Stimulated activated memory B cell treated with anti-CD40 and anti-IgM and Interleukin-4, amounts not matched to agents 10 μg/mL and 1 μg/mL and 100 μg/mL, for 72 hours (primary cell): ENCODE measurements around the gene MUC6.
A peak's percentile ranks its signal among the peaks of the same experiment; 100 is the strongest.

Source experiments
- ATAC-seq: fragments of 150-1000 bp; cut with Tn5 transposase; 2 replicates; pipeline ENCODE4 v1.10.0; 2021
- H3K27ac Mint-ChIP-seq: one replicate; pipeline ENCODE4 v1.8.0; 2022; ENCODE audit warnings: mild to moderate bottlenecking, mixed read lengths
- H3K27me3 Mint-ChIP-seq: one replicate; pipeline ENCODE4 v1.8.0; 2022; ENCODE audit warnings: mixed read lengths
- H3K36me3 Mint-ChIP-seq: one replicate; pipeline ENCODE4 v1.8.0; 2022; ENCODE audit warnings: mixed read lengths
- H3K4me1 Mint-ChIP-seq: one replicate; pipeline ENCODE4 v1.8.0; 2022; ENCODE audit warnings: mixed read lengths
- H3K4me3 Mint-ChIP-seq: one replicate; pipeline ENCODE4 v1.8.0; 2022; ENCODE audit warnings: mild to moderate bottlenecking, moderate library complexity, mixed read lengths
- H3K9me3 Mint-ChIP-seq: one replicate; pipeline ENCODE4 v1.8.0; 2022; ENCODE audit warnings: mixed read lengths

The MUC6 gene

DNA sequence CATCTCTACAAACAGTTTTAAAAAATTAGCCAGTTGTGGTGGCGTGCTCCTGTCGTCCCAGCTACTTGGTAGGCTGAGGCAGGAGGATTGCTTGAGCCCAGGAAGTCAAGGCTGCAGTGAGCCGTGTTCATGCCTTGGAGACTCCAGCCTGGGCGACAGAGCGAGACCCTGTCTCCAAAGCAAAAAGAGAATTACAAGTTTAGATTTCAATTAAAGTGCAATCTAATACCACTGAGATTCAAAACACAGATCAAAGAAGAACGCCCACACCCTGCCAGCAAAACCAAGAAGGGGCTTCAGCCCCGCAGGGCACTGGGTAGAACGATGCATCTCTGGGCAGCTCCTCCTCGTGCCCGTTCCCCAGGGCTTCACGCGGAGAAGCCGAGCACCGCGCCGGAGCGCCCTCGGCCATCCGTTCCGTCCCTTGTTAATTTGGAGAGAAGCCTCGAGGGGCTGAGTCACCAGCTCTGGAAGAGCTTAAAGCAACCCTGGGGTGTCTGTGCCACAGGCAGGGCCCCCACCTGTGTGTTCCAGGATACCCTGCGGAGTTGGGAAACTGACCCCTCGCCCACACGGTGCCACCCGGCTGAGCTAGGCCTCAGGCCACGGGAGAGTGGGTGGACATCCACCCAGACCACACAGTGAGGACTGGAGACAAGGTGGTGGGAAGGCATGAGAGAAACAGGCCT lies 63.9 kb downstream of the MUC6 start:
- H3K27ac Mint-ChIP-seq = no peak overlapping the region
- peaks cover 55% of the 10 kb centered on the region for H3K36me3 Mint-ChIP-seq
- H3K4me3 Mint-ChIP-seq = no peak overlapping the region
- ATAC-seq = no peak
- H3K27me3 Mint-ChIP-seq = no peaks in the 10 kb centered on the region
- no peaks in the 10 kb centered on the region for H3K9me3 Mint-ChIP-seq
- peaks cover 8% of the 10 kb centered on the region for H3K4me1 Mint-ChIP-seq

DNA sequence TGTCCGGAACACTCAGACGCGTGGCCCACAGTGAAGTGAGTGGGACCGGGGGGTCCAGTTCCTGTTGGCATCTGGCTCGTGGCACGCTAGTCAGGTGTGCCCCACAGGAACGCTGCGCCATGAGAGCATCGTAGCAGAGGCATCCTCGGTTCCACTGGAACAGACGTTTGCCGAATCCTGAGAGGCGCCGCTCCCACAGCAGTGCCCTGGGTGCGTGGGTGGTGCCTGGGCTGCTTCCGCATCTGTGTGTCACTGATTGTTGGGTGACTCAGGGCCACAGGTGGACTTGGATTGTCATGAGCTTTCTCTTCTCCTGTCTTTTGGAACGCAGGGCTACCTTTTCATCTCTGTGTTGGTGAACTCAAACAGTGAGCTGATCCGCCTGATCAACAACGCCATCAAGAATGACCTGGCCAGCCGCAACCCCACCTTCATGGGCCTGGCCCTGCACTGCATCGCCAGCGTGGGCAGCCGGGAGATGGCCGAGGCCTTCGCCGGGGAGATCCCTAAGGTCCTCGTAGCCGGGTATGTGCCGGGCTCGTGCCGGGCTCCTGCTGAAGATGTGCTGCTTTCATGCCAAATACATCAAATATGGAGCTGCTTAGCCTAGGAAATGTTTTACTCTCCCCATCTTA lies 64.7 kb downstream of the MUC6 start:
- H3K27ac Mint-ChIP-seq = no peak overlapping the region
- H3K9me3 Mint-ChIP-seq = no peaks in the 10 kb centered on the region
- peaks cover 8% of the 10 kb centered on the region for H3K4me1 Mint-ChIP-seq
- no peak overlapping the region for H3K4me3 Mint-ChIP-seq
- no peak for ATAC-seq
- no peaks in the 10 kb centered on the region for H3K27me3 Mint-ChIP-seq
- H3K36me3 Mint-ChIP-seq = peaks cover 55% of the 10 kb centered on the region

DNA sequence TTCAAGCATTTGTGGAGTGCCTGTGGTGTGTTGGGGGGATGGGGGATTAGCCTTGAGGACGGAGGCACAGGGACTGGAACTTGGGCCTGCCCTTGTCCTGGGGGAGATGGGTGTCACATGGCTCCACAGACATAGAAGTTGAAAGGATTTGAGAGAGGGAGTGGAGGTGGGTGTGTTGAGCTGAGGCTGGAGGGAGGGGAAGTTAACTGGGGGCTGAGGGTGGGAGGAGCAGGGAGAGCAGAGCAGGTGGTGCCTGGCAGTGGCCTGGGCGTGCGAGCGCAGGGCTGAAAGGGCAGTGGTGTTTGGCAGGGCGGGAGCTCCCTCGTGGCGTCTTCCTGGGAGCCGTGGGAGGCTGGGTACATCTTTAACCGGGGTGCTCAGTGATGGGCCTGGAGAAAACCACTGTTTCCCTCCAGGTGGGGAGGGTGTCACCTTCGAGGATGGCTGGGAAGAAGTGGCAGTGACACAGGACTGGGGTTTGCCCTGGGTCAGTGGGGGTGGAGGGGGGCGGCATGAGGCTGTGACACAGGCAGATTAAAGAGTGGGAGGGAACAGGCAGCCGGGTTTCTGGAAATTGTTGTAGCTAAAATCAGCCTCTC lies 65.3 kb downstream of the MUC6 start:
- peaks cover 55% of the 10 kb centered on the region for H3K36me3 Mint-ChIP-seq
- no peaks in the 10 kb centered on the region for H3K9me3 Mint-ChIP-seq
- ATAC-seq = no peak
- peak overlapping the region; percentile 11 for H3K27ac Mint-ChIP-seq
- no peaks in the 10 kb centered on the region for H3K27me3 Mint-ChIP-seq
- no peak overlapping the region for H3K4me3 Mint-ChIP-seq
- H3K4me1 Mint-ChIP-seq = peaks cover 8% of the 10 kb centered on the region

DNA sequence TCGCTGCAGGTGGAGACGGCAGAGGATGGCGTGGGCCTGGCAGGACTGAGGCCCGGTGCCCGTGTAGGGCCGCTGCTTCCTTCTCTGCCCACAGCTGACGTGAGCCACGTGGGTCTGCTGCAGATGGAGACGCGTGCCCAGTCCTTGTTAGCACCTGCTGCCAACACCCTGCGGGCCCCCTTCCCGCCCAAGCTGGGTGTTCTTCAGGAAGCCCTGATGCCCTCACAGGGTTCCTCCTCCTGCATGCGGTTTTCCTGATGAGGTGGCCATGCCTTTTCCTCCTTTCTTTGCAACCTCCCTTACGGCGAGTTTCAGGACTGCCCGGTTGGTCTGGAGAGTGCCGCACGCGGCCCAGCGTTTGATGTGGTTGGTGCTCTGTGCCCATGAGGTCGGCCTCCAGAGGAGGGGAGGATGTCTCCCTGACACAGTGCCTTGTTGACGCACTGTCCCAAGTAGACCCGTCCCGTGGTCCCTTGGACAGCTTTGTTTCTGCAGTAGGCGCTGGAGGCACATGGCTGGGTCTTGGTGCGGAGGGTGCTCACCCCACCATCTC lies 66.1 kb downstream of the MUC6 start:
- ATAC-seq = no peak
- Mint-ChIP-seq H3K27ac (peak overlapping the region; percentile 11), H3K4me3 (no peak overlapping the region), H3K27me3 (no peaks in the 10 kb centered on the region), H3K9me3 (no peaks in the 10 kb centered on the region), H3K4me1 (peaks cover 13% of the 10 kb centered on the region), H3K36me3 (peaks cover 51% of the 10 kb centered on the region)

DNA sequence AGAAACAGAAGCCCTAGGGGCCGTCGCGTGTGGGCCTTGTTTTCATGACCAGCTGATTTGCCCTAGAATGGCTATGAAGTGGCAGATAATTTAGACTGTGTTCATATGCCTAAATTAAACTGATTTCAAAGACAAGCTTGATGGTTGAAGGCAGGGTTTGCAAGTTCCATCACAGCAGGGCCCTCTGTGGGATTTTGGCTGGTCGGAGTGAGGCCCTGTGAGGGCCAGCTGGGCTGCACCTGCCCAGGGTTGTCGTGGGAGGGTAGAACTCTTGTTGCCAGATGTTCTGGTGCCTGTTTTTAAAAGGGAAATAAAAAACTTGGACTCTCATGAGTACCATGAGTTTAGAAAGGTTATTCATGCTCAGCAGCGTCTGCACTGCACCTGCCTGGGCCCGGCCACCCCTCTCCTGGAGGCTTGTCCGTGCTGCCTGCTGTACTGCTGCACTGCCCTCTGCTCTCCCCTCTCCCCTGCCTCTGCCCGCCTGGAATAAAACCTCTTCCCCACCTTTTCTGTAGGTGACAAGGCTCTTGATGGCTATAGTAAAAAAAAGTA lies 66.8 kb downstream of the MUC6 start:
- Mint-ChIP-seq H3K36me3 (peaks cover 53% of the 10 kb centered on the region), H3K9me3 (no peaks in the 10 kb centered on the region), H3K4me1 (peaks cover 16% of the 10 kb centered on the region), H3K4me3 (no peak overlapping the region), H3K27ac (no peak overlapping the region), H3K27me3 (no peaks in the 10 kb centered on the region)
- no peak for ATAC-seq

DNA sequence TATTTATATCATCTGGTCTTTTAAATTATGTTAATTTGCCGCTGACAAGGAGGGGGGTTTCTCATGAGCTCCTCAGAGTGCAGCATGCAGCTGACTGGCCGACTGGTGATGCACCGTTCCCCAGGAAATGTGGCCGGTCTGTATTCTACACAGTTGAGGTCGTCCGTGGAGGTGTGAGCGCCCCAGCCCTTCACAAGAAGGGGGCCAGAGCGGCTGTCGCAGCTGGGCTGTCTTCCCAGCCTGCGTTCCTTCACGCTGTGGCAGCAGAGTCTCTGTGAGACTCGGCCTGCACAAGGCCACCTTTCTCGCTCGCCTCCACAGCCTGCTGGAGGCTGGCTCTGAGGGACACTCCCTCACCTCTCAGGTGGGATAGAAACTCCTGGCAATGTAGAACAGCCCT lies 67.7 kb downstream of the MUC6 start:
- Mint-ChIP-seq H3K4me1 (peaks cover 16% of the 10 kb centered on the region), H3K27me3 (no peaks in the 10 kb centered on the region), H3K9me3 (no peaks in the 10 kb centered on the region), H3K27ac (no peak overlapping the region), H3K4me3 (no peak overlapping the region), H3K36me3 (peaks cover 55% of the 10 kb centered on the region)
- no peak for ATAC-seq

DNA sequence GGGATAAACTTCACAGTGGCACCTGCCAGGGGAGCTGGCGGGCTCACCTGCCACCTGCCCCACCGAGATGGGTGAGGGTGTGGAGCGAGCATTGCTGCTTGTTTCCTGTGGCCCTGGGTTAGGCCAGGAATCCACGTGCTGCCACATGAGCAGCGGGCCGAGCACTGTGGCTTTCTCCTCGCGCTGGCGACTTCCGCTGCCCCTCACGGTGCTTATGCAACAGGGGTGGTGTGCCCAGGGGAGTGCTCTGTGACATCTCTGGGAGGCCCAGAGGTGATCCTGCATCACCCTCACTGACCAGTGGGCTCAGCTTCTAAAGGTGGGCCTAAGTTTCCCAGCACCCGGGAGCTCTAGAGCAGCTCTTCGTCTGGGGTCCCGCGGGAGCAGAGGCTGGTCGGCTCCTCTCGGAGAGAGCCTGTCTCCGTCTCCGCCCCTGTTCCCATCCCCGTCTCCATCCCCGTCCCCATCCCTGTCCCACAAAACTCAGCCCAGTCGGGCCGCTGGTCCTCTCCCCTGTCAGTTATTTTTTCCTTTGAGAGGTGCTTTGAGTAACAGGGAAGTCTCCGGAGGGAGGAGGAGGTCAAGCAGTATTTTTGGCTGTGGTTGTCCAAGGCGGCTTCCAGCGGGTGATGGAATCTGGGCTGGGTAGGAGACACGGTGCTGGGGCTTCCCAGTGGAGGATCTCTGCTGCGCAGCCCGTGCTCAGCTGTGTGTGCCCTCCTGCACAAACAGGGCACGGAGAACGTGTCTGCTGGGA lies 68.3 kb downstream of the MUC6 start:
- Mint-ChIP-seq H3K27ac (no peak overlapping the region), H3K4me3 (no peak overlapping the region), H3K9me3 (no peaks in the 10 kb centered on the region), H3K36me3 (peaks cover 52% of the 10 kb centered on the region), H3K4me1 (peaks cover 16% of the 10 kb centered on the region), H3K27me3 (no peaks in the 10 kb centered on the region)
- no peak for ATAC-seq

DNA sequence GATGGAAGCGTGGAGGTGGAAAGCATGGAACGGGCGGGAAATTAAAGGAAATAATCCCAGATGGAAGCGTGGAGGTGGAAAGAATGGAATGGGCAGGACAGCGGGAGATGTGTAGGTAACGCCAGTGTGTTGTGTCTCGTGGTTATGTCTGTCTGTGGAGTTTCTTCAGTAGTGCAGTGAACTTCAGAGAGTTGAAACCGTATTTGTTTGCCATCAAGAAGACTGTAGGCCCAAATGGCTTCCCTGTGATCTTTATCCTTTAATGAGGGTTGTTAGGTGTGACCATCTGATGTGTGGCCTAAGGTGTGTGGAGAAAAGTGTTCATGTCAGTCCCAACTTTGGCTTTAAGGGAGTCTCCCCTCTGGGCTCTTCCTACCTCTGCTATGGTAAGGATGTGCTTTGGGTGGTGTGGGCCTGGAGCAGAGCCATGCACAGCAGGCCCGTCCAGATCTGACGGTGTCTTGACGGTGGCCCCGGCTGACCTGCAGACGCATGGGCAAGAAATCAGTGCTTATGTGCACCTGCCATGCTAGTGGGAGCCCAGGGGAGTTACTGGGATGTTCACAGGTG lies 71.2 kb downstream of the MUC6 start:
- H3K36me3 Mint-ChIP-seq = peaks cover 37% of the 10 kb centered on the region
- H3K27ac Mint-ChIP-seq = no peak overlapping the region
- H3K27me3 Mint-ChIP-seq = no peaks in the 10 kb centered on the region
- H3K4me1 Mint-ChIP-seq = peaks cover 8% of the 10 kb centered on the region
- no peaks in the 10 kb centered on the region for H3K9me3 Mint-ChIP-seq
- peak; percentile 50 for ATAC-seq
- H3K4me3 Mint-ChIP-seq = no peak overlapping the region

DNA sequence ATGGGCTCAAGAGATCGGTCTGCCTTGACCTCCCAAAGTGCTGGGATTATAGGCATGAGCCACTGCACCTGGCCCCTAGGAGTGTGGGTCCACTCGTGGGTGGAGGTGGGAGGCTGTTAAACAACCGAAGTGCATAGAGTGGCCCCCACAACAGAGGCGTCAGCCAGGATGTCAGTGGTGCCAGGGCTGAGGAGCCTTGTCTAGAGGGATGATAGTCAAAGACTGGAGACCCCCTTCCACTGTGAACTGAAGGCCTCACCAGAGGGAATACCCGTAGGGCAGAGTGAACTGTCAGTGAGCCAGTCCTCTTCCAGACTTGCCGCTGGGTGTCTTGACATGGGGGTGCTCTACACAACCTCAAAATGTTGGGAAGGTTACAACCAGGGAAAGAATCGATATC lies 72.7 kb downstream of the MUC6 start:
- no peak overlapping the region for H3K4me3 Mint-ChIP-seq
- H3K36me3 Mint-ChIP-seq = peaks cover 33% of the 10 kb centered on the region
- H3K27me3 Mint-ChIP-seq = no peaks in the 10 kb centered on the region
- no peak for ATAC-seq
- no peaks in the 10 kb centered on the region for H3K9me3 Mint-ChIP-seq
- H3K27ac Mint-ChIP-seq = no peak overlapping the region
- peaks cover 8% of the 10 kb centered on the region for H3K4me1 Mint-ChIP-seq
